Astrocyte (in vitro differentiated cells and primary cell): Measurements from ENCODE around the gene BOLA2B. TPM values are rescaled to one million over a fixed set of nuclear protein-coding genes. Genes with fewer than 3 reads are reported as not detected.

Experiments
- DNase-seq: peaks from one replicate; pipeline ENCODE4 v3.0.0-alpha.2; 2010; ENCODE audit warnings: low read depth
- FAIRE-seq: peaks from 2 replicates; lab custom pipeline; 2011; peaks lifted over from hg19 to GRCh38; lab: Jason Lieb, UNC
- H2AFZ ChIP-seq: 2 replicates; pipeline ENCODE4 v1.6.0; 2012; ENCODE audit warnings: low read depth, low read length, inconsistent platforms
- H3K27ac ChIP-seq: 2 replicates; pipeline ENCODE4 v1.5.1; 2011; ENCODE audit warnings: low read depth, low read length, inconsistent platforms
- H3K27me3 ChIP-seq: 2 replicates; pipeline ENCODE4 v1.6.0; 2011; ENCODE audit warnings: low read length, inconsistent platforms; ENCODE audit not compliant: insufficient read depth
- H3K36me3 ChIP-seq: 2 replicates; pipeline ENCODE4 v1.5.1; 2011; ENCODE audit warnings: low read length, inconsistent platforms; ENCODE audit not compliant: insufficient read depth
- H3K4me1 ChIP-seq: 2 replicates; pipeline ENCODE4 v1.5.1; 2011; ENCODE audit warnings: low read length, inconsistent platforms; ENCODE audit not compliant: insufficient read depth
- H3K4me2 ChIP-seq: 2 replicates; pipeline ENCODE4 v1.6.0; 2012; ENCODE audit warnings: low read length, inconsistent platforms
- H3K4me3 ChIP-seq: 2 replicates; pipeline ENCODE4 v1.5.1; 2011; ENCODE audit warnings: low read depth, mild to moderate bottlenecking, low read length, inconsistent platforms; ENCODE audit not compliant: insufficient read depth
- H3K79me2 ChIP-seq: 2 replicates; pipeline ENCODE4 v1.6.0; 2012; ENCODE audit warnings: mild to moderate bottlenecking, low read length, inconsistent platforms; ENCODE audit not compliant: insufficient read depth
- H3K9ac ChIP-seq: 2 replicates; pipeline ENCODE4 v1.6.0; 2012; ENCODE audit warnings: mild to moderate bottlenecking, low read length, inconsistent platforms
- H3K9me3 ChIP-seq: 2 replicates; pipeline ENCODE4 v1.5.1; 2012; ENCODE audit warnings: low read depth, mild to moderate bottlenecking, low read length, inconsistent platforms; ENCODE audit not compliant: insufficient read depth
- H4K20me1 ChIP-seq: 2 replicates; pipeline ENCODE4 v1.6.0; 2012; ENCODE audit warnings: low read length, inconsistent platforms; ENCODE audit not compliant: insufficient read depth
- H3K27ac Mint-ChIP-seq: one replicate; pipeline ENCODE4 v1.8.0; 2021; ENCODE audit warnings: mild to moderate bottlenecking, mixed read lengths; ENCODE audit not compliant: unreplicated experiment
- H3K27me3 Mint-ChIP-seq: one replicate; pipeline ENCODE4 v1.8.0; 2021; ENCODE audit warnings: low read depth, mixed read lengths; ENCODE audit not compliant: unreplicated experiment
- H3K36me3 Mint-ChIP-seq: one replicate; pipeline ENCODE4 v1.8.0; 2021; ENCODE audit warnings: low read depth, mixed read lengths; ENCODE audit not compliant: unreplicated experiment
- H3K4me1 Mint-ChIP-seq: one replicate; pipeline ENCODE4 v1.8.0; 2021; ENCODE audit warnings: low read depth, mixed read lengths; ENCODE audit not compliant: unreplicated experiment
- H3K4me3 Mint-ChIP-seq: one replicate; pipeline ENCODE4 v1.8.0; 2021; ENCODE audit warnings: mild to moderate bottlenecking, moderate library complexity, mixed read lengths; ENCODE audit not compliant: unreplicated experiment
- H3K9me3 Mint-ChIP-seq: one replicate; pipeline ENCODE4 v1.8.0; 2021; ENCODE audit warnings: mild to moderate bottlenecking, mixed read lengths; ENCODE audit not compliant: unreplicated experiment
- CTCF ChIP-seq: IDR thresholded peaks from 2 replicates; pipeline ENCODE4 v1.5.1; 2011; ENCODE audit warnings: low read depth, mild to moderate bottlenecking, inconsistent platforms, low read length, moderate library complexity; ENCODE audit not compliant: insufficient read depth
- EZH2 ChIP-seq: IDR thresholded peaks from 2 replicates; pipeline ENCODE4 v1.6.1; 2012; ENCODE audit warnings: mild to moderate bottlenecking, low read length, inconsistent platforms; ENCODE audit not compliant: insufficient read depth
- total RNA-seq: library from RNA; stranded (reverse); gene quantifications from 2 replicates; pipeline ENCODE4 v1.2.1, GENCODE V29; 2021

Gene BOLA2B
- total RNA-seq, 1 donor from 2014 or later = 125 TPM

- H4K20me1 ChIP-seq = peaks cover 3% of the 10 kb centered on the region
- H2AFZ ChIP-seq = no peak overlapping the region
- DNase-seq = no peak
- peaks cover 10% of the 10 kb centered on the region for H3K4me1 ChIP-seq
- no peaks in the 10 kb centered on the region for H3K9me3 Mint-ChIP-seq
- peaks cover 4% of the 10 kb centered on the region for H3K36me3 Mint-ChIP-seq
- H3K4me2 ChIP-seq = no peak overlapping the region
- no peak overlapping the region for H3K27ac Mint-ChIP-seq
- H3K79me2 ChIP-seq = no peaks in the 10 kb centered on the region
- H3K27me3 ChIP-seq = no peaks in the 10 kb centered on the region
- no peaks in the 10 kb centered on the region for H3K36me3 ChIP-seq
- FAIRE-seq = no peak
- H3K27me3 Mint-ChIP-seq = peaks cover 10% of the 10 kb centered on the region
- no peaks in the 10 kb centered on the region for H3K4me1 Mint-ChIP-seq
- H3K9ac ChIP-seq = no peak overlapping the region
- H3K4me3 Mint-ChIP-seq = no peak overlapping the region
- H3K27ac ChIP-seq = no peak overlapping the region
- no peaks in the 10 kb centered on the region for H3K9me3 ChIP-seq
- TF ChIP-seq CTCF (no peak), EZH2 (no peak)
- no peak overlapping the region for H3K4me3 ChIP-seq
Measured at GRCh38 chr16:30185683-30186421, 7.6 kb downstream of the BOLA2B start.

GRCh38 chr16:30184891-30185682 lies 8.4 kb downstream of the BOLA2B start:
- Histone ChIP-seq H3K36me3 (no peaks in the 10 kb centered on the region), H4K20me1 (peaks cover 3% of the 10 kb centered on the region), H3K4me3 (no peak overlapping the region), H2AFZ (no peak overlapping the region), H3K27me3 (no peaks in the 10 kb centered on the region), H3K9ac (no peak overlapping the region), H3K79me2 (no peaks in the 10 kb centered on the region), H3K9me3 (no peaks in the 10 kb centered on the region), H3K4me1 (peaks cover 10% of the 10 kb centered on the region), H3K27ac (no peak overlapping the region), H3K4me2 (peak overlapping the region; percentile 93)
- Mint-ChIP-seq H3K4me3 (no peak overlapping the region), H3K27me3 (peaks cover 14% of the 10 kb centered on the region), H3K9me3 (no peaks in the 10 kb centered on the region), H3K4me1 (no peaks in the 10 kb centered on the region), H3K27ac (no peak overlapping the region), H3K36me3 (peaks cover 4% of the 10 kb centered on the region)
- TF ChIP-seq CTCF (no peak), EZH2 (no peak)
- no peak for FAIRE-seq
- no peak for DNase-seq
